C4-2B (cell line): ENCODE results near the gene NCBP3.

Source experiments
- CTCF ChIP-seq: fragments of 450-650 bp; conservative IDR thresholded peaks from 2 replicates; pipeline ENCODE4 v1.5.1; 2017; ENCODE audit warnings: mild to moderate bottlenecking
- ZFX ChIP-seq: fragments of 450-650 bp; IDR thresholded peaks from 2 replicates; pipeline ENCODE4 v1.6.1; 2017

- no peak for TF ChIP-seq CTCF
- TF ChIP-seq ZFX = no peak
Measured at GRCh38 chr17:3895354-3895753, 49.3 kb upstream of the NCBP3 start.
